Measurements from ENCODE around the gene KRT85. TPM values are rescaled to one million over a fixed set of nuclear protein-coding genes. Genes with fewer than 3 reads are reported as not detected.
A peak's percentile ranks its signal among the peaks of the same experiment; 100 is the strongest.
"Not testable (repeated sequence)": the region's sequence is repeated elsewhere in the genome, so short reads cannot be mapped to it uniquely, and the experiment has no call there.

KRT85 gene
- total RNA-seq, 1 donor from 2014 or later, result not detected

DNA sequence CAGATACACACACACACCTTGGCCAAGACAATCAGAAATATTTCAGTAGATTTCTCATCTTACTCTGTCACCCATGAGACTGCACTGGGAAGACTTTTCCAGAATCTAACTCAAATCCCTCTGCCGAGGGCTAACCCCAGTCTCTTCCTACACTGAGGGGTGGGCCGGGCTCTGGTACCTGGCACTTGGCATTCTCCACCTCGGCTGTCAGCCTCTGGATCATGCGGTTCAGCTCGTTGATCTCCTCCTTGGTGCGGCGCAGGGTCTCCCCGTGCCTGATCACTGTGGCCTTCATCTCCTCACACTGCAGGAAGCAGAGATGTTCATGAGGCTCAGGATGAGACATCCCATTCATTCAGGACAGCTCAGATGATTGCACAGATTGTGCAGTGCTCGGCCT, 51.0 kb downstream of the KRT85 start:
- H3K4me3 ChIP-seq (ENCODE audit: low read depth, low read length), result no peak overlapping the region
- DNase-seq (ENCODE audit: low read depth), result no peak
- TF ChIP-seq, protein P1, sequence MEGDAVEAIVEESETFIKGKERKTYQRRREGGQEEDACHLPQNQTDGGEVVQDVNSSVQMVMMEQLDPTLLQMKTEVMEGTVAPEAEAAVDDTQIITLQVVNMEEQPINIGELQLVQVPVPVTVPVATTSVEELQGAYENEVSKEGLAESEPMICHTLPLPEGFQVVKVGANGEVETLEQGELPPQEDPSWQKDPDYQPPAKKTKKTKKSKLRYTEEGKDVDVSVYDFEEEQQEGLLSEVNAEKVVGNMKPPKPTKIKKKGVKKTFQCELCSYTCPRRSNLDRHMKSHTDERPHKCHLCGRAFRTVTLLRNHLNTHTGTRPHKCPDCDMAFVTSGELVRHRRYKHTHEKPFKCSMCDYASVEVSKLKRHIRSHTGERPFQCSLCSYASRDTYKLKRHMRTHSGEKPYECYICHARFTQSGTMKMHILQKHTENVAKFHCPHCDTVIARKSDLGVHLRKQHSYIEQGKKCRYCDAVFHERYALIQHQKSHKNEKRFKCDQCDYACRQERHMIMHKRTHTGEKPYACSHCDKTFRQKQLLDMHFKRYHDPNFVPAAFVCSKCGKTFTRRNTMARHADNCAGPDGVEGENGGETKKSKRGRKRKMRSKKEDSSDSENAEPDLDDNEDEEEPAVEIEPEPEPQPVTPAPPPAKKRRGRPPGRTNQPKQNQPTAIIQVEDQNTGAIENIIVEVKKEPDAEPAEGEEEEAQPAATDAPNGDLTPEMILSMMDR (conservative IDR thresholded peaks at IDR 0.05; ENCODE audit: low read depth, low read length), result no peak

DNA sequence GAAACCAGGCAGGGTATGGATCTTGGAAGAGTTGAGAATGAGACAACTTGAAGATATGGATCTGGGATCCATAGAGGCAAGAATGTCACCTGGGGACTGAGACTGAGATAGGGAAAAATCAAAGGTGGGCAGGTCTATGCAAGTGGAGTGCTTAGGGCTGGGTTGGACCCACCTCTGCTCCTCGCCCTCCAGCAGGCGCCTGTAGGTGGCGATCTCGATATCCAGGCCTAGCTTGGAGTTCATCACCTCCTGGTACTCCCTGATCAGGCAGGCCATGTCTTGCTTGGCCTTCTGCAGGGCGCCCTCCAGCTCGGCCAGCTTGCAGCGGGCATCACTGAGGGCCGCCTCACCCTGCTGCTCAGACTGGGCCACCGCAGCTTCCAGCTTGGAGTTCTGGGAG, 51.6 kb downstream of the KRT85 start:
- not testable (repeated sequence) for DNase-seq (ENCODE audit: low read depth); H3K4me3 ChIP-seq (ENCODE audit: low read depth, low read length)
- TF ChIP-seq, protein P1 (conservative IDR thresholded peaks at IDR 0.05; ENCODE audit: low read depth, low read length), result peak; percentile 41

DNA sequence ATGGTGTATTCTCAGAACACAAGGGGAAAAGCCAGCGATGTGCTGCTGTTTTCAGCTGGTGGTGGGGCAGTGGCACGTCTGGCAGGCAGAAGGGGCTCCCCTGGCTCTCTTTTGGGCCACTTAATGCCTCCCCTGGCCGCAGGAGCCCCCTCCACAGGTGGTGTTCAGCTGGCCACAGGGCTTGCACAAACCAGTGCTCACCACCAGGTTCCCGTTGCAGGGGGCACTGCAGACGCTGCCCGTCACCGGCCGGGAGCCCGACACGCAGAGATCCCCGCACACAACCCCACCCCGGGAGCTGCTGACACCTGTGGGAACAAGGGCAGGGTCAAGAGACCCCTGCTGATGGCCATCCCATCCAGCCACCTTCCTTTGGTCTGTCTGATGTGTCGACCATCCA, 52.8 kb downstream of the KRT85 start:
- DNase-seq (ENCODE audit: low read depth), result no peak
- TF ChIP-seq, protein P1 (conservative IDR thresholded peaks at IDR 0.05; ENCODE audit: low read depth, low read length), result no peak
- no peak overlapping the region for H3K4me3 ChIP-seq (ENCODE audit: low read depth, low read length)

DNA sequence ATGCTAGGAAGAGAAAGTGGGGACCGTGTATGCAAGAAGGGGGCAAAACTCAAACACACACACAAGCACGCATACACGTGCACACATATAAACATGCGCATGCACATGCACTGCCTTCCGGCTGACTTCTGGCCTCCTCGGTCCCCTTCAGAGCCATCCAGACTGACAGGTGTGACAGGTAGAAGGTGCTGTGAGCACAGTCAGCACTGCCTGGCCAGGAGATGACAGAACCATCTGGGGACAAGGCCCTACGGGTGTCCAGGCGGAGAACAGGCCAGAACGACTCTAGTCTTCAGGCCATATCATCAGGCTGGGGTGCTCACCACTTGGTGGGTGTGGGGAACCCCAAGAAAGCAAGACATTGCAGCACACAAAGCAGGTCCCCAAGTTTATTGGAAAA, 53.4 kb downstream of the KRT85 start:
- DNase-seq (ENCODE audit: low read depth), result no peak
- H3K4me3 ChIP-seq (ENCODE audit: low read depth, low read length), result no peak overlapping the region
- TF ChIP-seq, protein P1 (conservative IDR thresholded peaks at IDR 0.05; ENCODE audit: low read depth, low read length), result no peak

DNA sequence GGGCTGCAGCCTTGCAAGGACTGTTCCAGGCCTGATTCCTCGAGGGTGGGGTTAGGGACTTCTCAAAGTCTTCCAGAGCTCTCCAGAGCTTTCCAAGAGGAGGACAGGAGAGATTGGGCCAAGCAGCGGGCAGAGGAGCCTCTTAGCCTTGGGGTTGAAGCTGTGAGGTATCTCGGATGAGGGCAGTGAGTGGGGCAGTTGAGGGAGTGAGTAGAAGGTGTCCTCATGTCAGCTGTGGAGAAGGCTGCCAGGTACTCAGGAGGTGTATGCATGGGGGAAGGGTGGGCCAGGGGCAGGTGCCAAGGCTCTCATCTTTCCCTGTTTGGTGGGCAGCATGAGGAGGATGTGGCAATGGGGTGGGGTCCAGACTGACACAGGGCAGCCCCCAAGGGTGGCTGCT, 53.8 kb downstream of the KRT85 start:
- TF ChIP-seq, protein P1 (conservative IDR thresholded peaks at IDR 0.05; ENCODE audit: low read depth, low read length), result no peak
- DNase-seq (ENCODE audit: low read depth), result no peak
- no peak overlapping the region for H3K4me3 ChIP-seq (ENCODE audit: low read depth, low read length)

DNA sequence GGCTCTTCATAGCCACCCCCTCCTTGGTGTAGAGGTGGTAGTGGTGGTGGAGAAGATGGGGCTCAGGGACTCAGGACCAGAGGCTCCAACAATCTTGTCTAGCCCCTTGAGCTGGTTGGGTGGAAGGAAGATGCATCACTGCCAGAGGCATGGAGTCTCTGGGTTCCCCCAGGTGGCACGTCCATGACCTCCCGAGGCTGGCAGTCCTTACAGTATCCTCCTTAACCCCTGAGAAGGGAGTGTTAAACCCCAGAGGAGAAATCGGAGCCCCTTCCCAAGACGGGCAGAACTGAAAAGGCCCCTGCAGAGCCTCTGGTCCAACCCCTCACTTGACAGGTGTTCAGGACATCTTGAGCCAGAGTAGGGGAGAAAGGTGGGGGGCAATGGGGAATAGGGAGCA, 55.2 kb downstream of the KRT85 start:
- H3K4me3 ChIP-seq (ENCODE audit: low read depth, low read length), result no peak overlapping the region
- TF ChIP-seq, protein P1 (conservative IDR thresholded peaks at IDR 0.05; ENCODE audit: low read depth, low read length), result no peak
- no peak for DNase-seq (ENCODE audit: low read depth)

DNA sequence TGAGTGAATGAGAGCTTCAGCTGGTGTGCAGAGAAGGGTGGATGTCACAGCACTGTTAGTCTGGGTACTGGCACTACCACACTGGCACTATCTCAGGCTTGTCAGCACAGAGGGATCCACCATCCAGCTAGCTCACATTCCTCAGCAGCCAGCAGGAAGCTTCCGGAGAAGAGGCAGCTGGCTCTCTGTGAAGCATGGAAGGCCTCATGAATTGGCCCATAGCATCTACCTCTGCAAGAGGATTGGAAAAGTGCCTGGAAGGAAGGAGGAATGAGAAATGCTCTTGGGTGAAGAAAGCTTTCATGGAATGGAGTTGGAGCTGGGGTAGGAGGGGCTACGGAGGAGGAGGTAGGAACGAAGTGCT, 56.0 kb downstream of the KRT85 start:
- TF ChIP-seq, protein P1 (conservative IDR thresholded peaks at IDR 0.05; ENCODE audit: low read depth, low read length), result no peak
- no peak for DNase-seq (ENCODE audit: low read depth)
- H3K4me3 ChIP-seq (ENCODE audit: low read depth, low read length), result no peak overlapping the region
